Keratinocyte (primary cell): Measurements from ENCODE around the gene GLI3.

Source experiments
- EZH2 ChIP-seq: IDR thresholded peaks from one replicate; pipeline ENCODE4 v1.6.1; 2012; ENCODE audit warnings: inconsistent platforms, mild to moderate bottlenecking, low read length, moderate library complexity
- TF ChIP-seq, protein P1 (sequence below), 3 experiments: IDR thresholded peaks in 1 of 3; conservative IDR thresholded peaks in 1 of 3; optimal IDR thresholded peaks in 1 of 3; 2 replicates in 2 of 3; 3 replicates in 1 of 3; pipeline versions ENCODE3 to v1.5.1; 2011; ENCODE audit warnings: low read length in 3 of 3, mild to moderate bottlenecking in 3 of 3, moderate library complexity in 2 of 3, control low read depth in 1 of 3, inconsistent platforms in 1 of 3; ENCODE audit not compliant: insufficient read depth in 2 of 3; ENCODE audit errors: extremely low read depth in 1 of 3

DNA sequence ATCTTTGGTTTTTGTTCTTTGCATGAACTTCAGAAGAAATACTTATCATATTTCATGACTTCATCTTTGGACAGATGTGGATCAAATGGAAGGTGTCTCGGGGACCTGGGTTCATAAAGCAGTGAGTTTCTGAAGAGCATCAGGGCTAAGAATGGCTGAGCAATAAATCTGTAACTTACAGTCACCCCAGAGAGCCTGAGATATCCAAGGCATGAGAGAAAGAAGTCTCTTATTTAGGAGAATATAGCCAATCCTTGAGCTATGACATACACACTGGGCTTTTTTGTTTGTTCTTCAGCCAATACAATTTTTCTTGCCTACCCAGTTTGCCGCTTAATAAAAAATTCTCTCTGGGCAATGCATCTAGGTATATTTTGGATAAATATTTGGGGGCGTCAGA, 281.6 kb downstream of the GLI3 start:
- TF ChIP-seq, protein P1, sequence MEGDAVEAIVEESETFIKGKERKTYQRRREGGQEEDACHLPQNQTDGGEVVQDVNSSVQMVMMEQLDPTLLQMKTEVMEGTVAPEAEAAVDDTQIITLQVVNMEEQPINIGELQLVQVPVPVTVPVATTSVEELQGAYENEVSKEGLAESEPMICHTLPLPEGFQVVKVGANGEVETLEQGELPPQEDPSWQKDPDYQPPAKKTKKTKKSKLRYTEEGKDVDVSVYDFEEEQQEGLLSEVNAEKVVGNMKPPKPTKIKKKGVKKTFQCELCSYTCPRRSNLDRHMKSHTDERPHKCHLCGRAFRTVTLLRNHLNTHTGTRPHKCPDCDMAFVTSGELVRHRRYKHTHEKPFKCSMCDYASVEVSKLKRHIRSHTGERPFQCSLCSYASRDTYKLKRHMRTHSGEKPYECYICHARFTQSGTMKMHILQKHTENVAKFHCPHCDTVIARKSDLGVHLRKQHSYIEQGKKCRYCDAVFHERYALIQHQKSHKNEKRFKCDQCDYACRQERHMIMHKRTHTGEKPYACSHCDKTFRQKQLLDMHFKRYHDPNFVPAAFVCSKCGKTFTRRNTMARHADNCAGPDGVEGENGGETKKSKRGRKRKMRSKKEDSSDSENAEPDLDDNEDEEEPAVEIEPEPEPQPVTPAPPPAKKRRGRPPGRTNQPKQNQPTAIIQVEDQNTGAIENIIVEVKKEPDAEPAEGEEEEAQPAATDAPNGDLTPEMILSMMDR (optimal IDR thresholded peaks at IDR 0.05 in 1 of 3, IDR thresholded peaks at IDR 0.05 in 1 of 3, conservative IDR thresholded peaks at IDR 0.05 in 1 of 3; ENCODE audit: extremely low read depth in 1 of 3, insufficient read depth in 2 of 3, low read length in 3 of 3): no peak
- TF ChIP-seq EZH2: no peak
